CD4-positive, CD25-positive, alpha-beta regulatory T cell (primary cell): ENCODE results near the gene ANKRD65. TPM values are rescaled to one million over a fixed set of nuclear protein-coding genes. Genes with fewer than 3 reads are reported as not detected.
A peak's percentile ranks its signal among the peaks of the same experiment; 100 is the strongest.

Source experiments
- ATAC-seq, 2 donors: fragments of 150-1000 bp; cut with Tn5 transposase; one replicate each; pipeline ENCODE4 v1.10.0; 2021; ENCODE audit warnings: low read depth in 2 of 2, moderate number of reproducible peaks in 2 of 2, moderate library complexity in 1 of 2
- DNase-seq, 3 donors: peaks; one replicate each; pipeline versions ENCODE4 v3.0.0 to v3.0.0-alpha.2; 2012 to 2022; ENCODE audit warnings: mixed read lengths in 1 of 3
- H3K27ac ChIP-seq: one replicate; pipeline ENCODE4 v1.7.0; 2013; ENCODE audit warnings: mild to moderate bottlenecking, low read length; ENCODE audit not compliant: insufficient read depth, poor library complexity, severe bottlenecking
- H3K27me3 ChIP-seq: one replicate; pipeline ENCODE4 v1.7.0; 2013; ENCODE audit warnings: low read length; ENCODE audit not compliant: control insufficient read depth, insufficient read depth
- H3K36me3 ChIP-seq: one replicate; pipeline ENCODE4 v1.7.0; 2013; ENCODE audit warnings: mild to moderate bottlenecking, low read length, moderate library complexity; ENCODE audit not compliant: control insufficient read depth, insufficient read depth
- H3K4me1 ChIP-seq: 2 replicates; pipeline ENCODE4 v1.7.0; 2013; ENCODE audit warnings: mild to moderate bottlenecking, low read length; ENCODE audit not compliant: insufficient read depth, control insufficient read depth, poor library complexity, severe bottlenecking
- H3K4me3 ChIP-seq: one replicate; pipeline ENCODE4 v1.7.0; 2013; ENCODE audit warnings: low read depth, mild to moderate bottlenecking, low read length, moderate library complexity
- H3K9me3 ChIP-seq, 2 experiments: 1 replicate in 1 of 2; 2 replicates in 1 of 2; pipeline ENCODE4 v1.7.0; 2013; ENCODE audit warnings: low read length in 2 of 2, mild to moderate bottlenecking in 1 of 2, moderate library complexity in 1 of 2; ENCODE audit not compliant: control insufficient read depth in 2 of 2
- H3K27ac Mint-ChIP-seq, 3 donors: one replicate each; pipeline ENCODE4 v1.8.0; 2020 to 2022; ENCODE audit warnings: mild to moderate bottlenecking in 3 of 3, mixed read lengths in 3 of 3, moderate library complexity in 2 of 3
- H3K27me3 Mint-ChIP-seq: one replicate; pipeline ENCODE4 v1.8.0; 2022; ENCODE audit warnings: mild to moderate bottlenecking, mixed read lengths
- H3K36me3 Mint-ChIP-seq: one replicate; pipeline ENCODE4 v1.8.0; 2020; ENCODE audit warnings: mixed read lengths
- H3K4me1 Mint-ChIP-seq, 4 donors: one replicate each; pipeline ENCODE4 v1.8.0; 2020 to 2022; ENCODE audit warnings: mixed read lengths in 4 of 4, mild to moderate bottlenecking in 1 of 4
- H3K4me3 Mint-ChIP-seq, 4 donors: one replicate each; pipeline ENCODE4 v1.8.0; 2020 to 2022; ENCODE audit warnings: mild to moderate bottlenecking in 4 of 4, mixed read lengths in 4 of 4, moderate library complexity in 3 of 4
- H3K9me3 Mint-ChIP-seq, 7 donors: one replicate each; pipeline ENCODE4 v1.8.0; 2020 to 2022; ENCODE audit warnings: mixed read lengths in 7 of 7, mild to moderate bottlenecking in 3 of 7, moderate library complexity in 2 of 7
- polyA plus RNA-seq, 4 donors: library from polyadenylated mRNA; unstranded; fragments of 300-500 nt; fragmentation: Illumina TruSeq; gene quantifications; one replicate each; pipeline ENCODE4 v1.2.3, GENCODE V29; 2021
- total RNA-seq: library from RNA; stranded (reverse); gene quantifications from one replicate; pipeline ENCODE4 v1.2.3, GENCODE V29; 2022

The ANKRD65 gene
- total and polyA plus RNA-seq, 5 donors from 2014 or later = 0.14 TPM; not detected in 4

DNA sequence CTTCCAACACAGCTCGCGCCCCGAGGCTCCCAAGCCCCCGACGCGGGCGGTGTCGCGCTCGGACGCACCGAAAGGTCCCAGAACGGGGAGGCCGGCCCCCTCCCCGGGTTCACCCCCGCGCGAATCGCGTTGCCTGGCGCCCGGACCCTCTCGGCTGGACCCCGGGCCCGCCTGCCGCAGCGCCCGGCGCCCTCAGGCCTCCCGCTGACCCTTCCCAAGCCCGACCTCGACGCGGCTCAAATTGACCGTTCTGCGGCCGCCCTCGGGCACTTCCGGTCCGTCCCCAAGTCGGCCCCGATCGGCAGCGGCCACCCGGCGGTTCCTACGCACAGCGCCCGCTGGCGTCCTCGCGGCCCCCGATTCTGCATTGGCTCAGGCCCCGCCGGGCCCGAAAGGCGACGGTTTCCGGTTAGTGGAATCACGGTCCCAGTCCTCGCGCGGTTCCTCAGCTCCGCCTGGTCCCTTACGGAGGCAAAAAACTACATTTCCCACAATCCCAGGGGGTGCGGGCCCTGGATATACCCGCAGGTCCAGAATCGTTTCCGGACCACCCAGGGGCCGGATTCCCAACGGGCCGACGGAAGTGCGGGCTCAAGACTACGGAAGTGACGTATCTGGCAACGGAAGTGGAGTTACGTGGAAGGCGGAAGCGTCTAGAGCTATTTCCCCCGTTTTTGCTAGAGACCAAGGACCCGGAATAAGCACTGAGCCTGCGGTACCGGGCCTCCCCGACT lies 46.0 kb downstream of the ANKRD65 start, which contains the start of gene AURKAIP1:
TSS of gene AURKAIP1 (minus strand) at position 279 of the 734 bp plus-strand sequence. CDS start 451 bp downstream, outside the sequence.
- Histone ChIP-seq H3K4me3 (peak within 1 kb of the TSS; percentile 53), H3K9me3 (no peaks in the 10 kb centered on the region), H3K36me3 (no peaks in the 10 kb centered on the region), H3K27me3 (no peaks in the 10 kb centered on the region), H3K27ac (peak within 1 kb of the TSS; percentile 94), H3K4me1 (peaks cover 39% of the 10 kb centered on the region)
- Mint-ChIP-seq H3K4me3 (peak within 1 kb of the TSS; percentile 90 to 95 (median 94)), H3K4me1 (peaks cover 0 to 35% (median 6%) of the 10 kb centered on the region in 4 donors), H3K9me3 (no peaks in the 10 kb centered on the region), H3K27ac (peak within 1 kb of the TSS; percentile 96 to 99 (median 98)), H3K27me3 (no peaks in the 10 kb centered on the region), H3K36me3 (no peaks in the 10 kb centered on the region)
- DNase-seq (peak; percentile 95 to 100 (median 97)), ATAC-seq (peak; percentile 88 to 90)

- Histone ChIP-seq H3K9me3 (no peaks in the 10 kb centered on the region), H3K36me3 (no peaks in the 10 kb centered on the region), H3K4me1 (peaks cover 39% of the 10 kb centered on the region), H3K27me3 (no peaks in the 10 kb centered on the region), H3K4me3 (no peak overlapping the region), H3K27ac (peak overlapping the region; percentile 94)
- no peak for DNase-seq
- Mint-ChIP-seq H3K36me3 (no peaks in the 10 kb centered on the region), H3K4me3 (peak overlapping the region; percentile 90 to 95 (median 92)), H3K27ac (peak overlapping the region in 2 of 3 donors; percentile 69 to 98), H3K27me3 (no peaks in the 10 kb centered on the region), H3K4me1 (peaks cover 0 to 36% (median 6%) of the 10 kb centered on the region in 4 donors), H3K9me3 (no peaks in the 10 kb centered on the region)
- no peak for ATAC-seq
Measured at GRCh38 chr1:1374589-1374928, 46.5 kb downstream of the ANKRD65 start.

DNA sequence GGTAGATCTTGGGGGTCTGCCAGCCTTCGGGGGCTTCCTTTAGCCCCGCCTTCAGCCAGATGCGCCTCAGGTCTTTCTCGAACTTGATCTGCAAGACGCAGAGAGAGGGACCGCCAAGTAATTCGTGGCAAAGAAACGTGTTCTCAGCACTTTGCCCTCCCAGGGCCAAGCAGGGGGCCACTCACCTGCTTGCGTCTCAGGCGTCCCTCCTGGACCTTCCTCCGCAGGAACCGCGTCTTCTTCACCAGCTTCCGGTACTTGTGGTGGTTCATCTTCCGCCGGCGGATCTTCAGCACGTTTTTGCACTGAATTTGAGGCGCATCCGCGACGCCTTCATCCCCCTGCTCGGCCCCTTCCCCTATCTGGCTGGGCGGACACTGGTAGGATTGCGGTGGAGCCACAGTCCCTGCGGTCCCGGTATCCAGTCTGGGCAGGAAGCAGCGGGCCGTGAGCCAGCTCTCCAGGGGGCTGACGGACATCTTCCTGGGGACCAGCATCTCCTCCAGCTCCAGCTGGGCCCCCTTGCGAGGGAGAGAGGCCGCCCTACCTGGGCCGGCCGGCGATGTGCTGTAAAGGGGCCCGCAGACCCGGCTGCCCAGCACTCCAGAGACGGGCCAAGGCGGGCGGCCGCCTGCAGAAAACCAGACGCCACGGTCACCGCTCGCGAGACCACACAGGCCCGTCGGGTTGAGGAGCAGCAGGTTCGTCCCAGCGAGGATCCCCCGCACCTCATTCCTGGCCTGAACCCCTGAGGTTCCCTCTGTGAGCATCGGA lies 47.1 kb downstream of the ANKRD65 start:
- no peak for ATAC-seq
- peak overlapping the region; percentile 90 to 95 (median 92) for H3K4me3 Mint-ChIP-seq

DNA sequence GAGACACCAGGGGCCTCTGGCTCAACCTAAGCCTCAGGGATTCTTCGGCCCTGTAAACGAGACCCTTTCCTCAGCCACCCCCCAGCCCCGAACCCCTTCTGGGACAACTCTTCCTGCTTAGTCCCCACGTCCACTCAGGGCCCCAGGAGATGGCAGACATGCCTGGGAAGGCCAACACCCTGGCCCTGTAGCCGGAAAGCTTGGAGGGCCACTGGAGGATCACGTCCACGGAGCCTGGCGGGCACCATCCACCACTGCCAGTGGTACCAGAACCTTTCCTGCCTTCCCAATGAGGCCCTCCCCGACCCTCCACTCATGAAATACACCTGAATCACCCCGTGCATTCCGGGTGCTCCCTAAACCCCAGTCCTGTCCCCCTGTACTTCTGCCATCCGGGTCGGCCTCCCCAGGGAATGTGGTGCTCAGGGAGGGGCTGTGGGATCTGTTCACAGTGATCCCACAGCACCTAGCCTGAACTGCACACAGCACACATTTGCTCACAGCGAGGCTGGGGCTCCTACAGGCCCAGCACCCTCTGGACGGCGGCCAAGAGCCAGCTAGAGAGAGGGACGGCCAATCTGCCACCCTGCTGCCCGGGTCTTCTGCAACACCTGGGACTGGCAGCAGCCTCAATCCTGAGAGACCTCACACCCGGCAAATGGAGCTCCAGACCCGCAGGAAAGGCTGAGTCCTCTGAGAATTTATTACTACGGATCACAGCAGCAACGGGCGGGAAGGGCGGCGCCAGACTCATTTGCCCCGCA lies 47.8 kb downstream of the ANKRD65 start:
- H3K27me3 Mint-ChIP-seq = no peaks in the 10 kb centered on the region
- peak overlapping the region; percentile 33 to 95 (median 76) for H3K4me3 Mint-ChIP-seq
- no peaks in the 10 kb centered on the region for H3K36me3 Mint-ChIP-seq
- H3K27ac Mint-ChIP-seq = peak overlapping the region in 2 of 3 donors; percentile 38 to 42
- ATAC-seq = no peak
- H3K9me3 Mint-ChIP-seq = no peaks in the 10 kb centered on the region
- peak overlapping the region; percentile 94 for H3K27ac ChIP-seq
- H3K27me3 ChIP-seq = no peaks in the 10 kb centered on the region
- H3K9me3 ChIP-seq = no peaks in the 10 kb centered on the region
- H3K36me3 ChIP-seq = no peaks in the 10 kb centered on the region
- peaks cover 39% of the 10 kb centered on the region for H3K4me1 ChIP-seq
- DNase-seq = no peak
- peaks cover 0 to 36% (median 6%) of the 10 kb centered on the region in 4 donors for H3K4me1 Mint-ChIP-seq
- H3K4me3 ChIP-seq = no peak overlapping the region

More for the DNA sequence above, 47.1 kb downstream of the ANKRD65 start:
- no peaks in the 10 kb centered on the region for H3K36me3 Mint-ChIP-seq
- H3K27ac Mint-ChIP-seq = peak overlapping the region in 2 of 3 donors; percentile 69 to 98
- H3K27ac ChIP-seq = peak overlapping the region; percentile 94
- no peak overlapping the region for H3K4me3 ChIP-seq
- no peaks in the 10 kb centered on the region for H3K9me3 ChIP-seq
- peaks cover 0 to 36% (median 6%) of the 10 kb centered on the region in 4 donors for H3K4me1 Mint-ChIP-seq
- DNase-seq = no peak
- H3K36me3 ChIP-seq = no peaks in the 10 kb centered on the region
- H3K27me3 ChIP-seq = no peaks in the 10 kb centered on the region
- no peaks in the 10 kb centered on the region for H3K9me3 Mint-ChIP-seq
- H3K27me3 Mint-ChIP-seq = no peaks in the 10 kb centered on the region
- peaks cover 39% of the 10 kb centered on the region for H3K4me1 ChIP-seq

- Histone ChIP-seq H3K4me3 (no peak overlapping the region), H3K27ac (peak overlapping the region; percentile 58), H3K36me3 (no peaks in the 10 kb centered on the region), H3K27me3 (no peaks in the 10 kb centered on the region), H3K4me1 (peaks cover 39% of the 10 kb centered on the region), H3K9me3 (peaks cover 0 to 4% of the 10 kb centered on the region in 2 experiments)
- Mint-ChIP-seq H3K27me3 (no peaks in the 10 kb centered on the region), H3K4me1 (peaks cover 0 to 36% (median 6%) of the 10 kb centered on the region in 4 donors), H3K4me3 (peak overlapping the region in 3 of 4 donors; percentile 75 to 84 (median 79)), H3K36me3 (no peaks in the 10 kb centered on the region), H3K27ac (peak overlapping the region in 2 of 3 donors; percentile 56 to 79), H3K9me3 (no peaks in the 10 kb centered on the region)
- ATAC-seq = peak; percentile 25 to 34
- DNase-seq = peak; percentile 67 to 74 (median 74)
Measured at GRCh38 chr1:1371746-1372711, 49.0 kb downstream of the ANKRD65 start.

- Mint-ChIP-seq H3K27me3 (no peaks in the 10 kb centered on the region), H3K9me3 (no peaks in the 10 kb centered on the region), H3K4me1 (peaks cover 0 to 36% (median 6%) of the 10 kb centered on the region in 4 donors), H3K4me3 (peak overlapping the region; percentile 23 to 68 (median 49)), H3K27ac (peak overlapping the region in 1 of 3 donors; percentile 36), H3K36me3 (no peaks in the 10 kb centered on the region)
- Histone ChIP-seq H3K36me3 (no peaks in the 10 kb centered on the region), H3K4me3 (no peak overlapping the region), H3K9me3 (peaks cover 0 to 5% of the 10 kb centered on the region in 2 experiments), H3K27me3 (no peaks in the 10 kb centered on the region), H3K4me1 (peaks cover 39% of the 10 kb centered on the region), H3K27ac (peak overlapping the region; percentile 58)
- DNase-seq = peak; percentile 58 to 72 (median 62)
- ATAC-seq = no peak
Measured at GRCh38 chr1:1371364-1371745, 49.7 kb downstream of the ANKRD65 start.
